Measurements from ENCODE around the gene PLK5.

Gene PLK5

GRCh38 chr19:1580957-1581356, 57.1 kb downstream of the PLK5 start:
- no peak for DNase-seq

DNA sequence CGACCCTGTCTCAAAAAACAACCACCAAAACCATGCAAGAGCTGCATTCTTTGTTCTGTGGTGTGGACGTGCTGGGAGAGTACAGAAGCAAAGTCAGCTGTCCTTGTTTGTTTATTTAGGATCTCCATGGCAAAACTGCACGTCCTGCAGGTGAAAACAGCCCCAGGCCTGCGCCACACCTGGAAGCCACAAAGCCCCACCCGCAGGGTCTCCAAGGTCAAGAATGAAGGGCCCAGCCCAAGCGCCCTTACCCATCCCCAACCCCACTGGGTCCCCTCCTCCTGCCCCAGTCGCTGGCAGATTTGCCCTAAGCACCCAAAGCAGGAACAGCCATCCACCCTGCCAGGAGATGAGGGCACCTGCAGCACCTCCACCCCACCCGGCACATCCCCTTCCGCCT, 58.3 kb downstream of the PLK5 start:
- no peak for DNase-seq

GRCh38 chr19:1584500-1585242, 60.8 kb downstream of the PLK5 start:
- DNase-seq: no peak

DNA sequence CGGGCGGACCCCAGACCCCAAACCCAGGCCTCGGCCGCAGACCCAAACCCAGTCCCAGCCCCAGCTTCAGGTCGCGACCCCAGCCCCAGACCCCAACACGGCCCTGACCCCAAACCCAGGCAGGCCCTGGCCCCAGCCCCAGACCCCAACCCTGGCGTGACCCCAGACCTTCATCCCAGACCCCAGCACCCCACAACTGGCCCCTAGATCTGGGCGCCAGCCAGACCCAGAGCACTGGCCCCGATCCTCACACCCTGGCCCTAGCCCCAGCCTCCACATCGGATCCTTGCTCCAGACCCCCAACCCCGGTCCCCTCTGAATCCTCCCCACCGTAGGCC, 61.3 kb downstream of the PLK5 start:
- DNase-seq: no peak
